GM12878 (cell line): ENCODE measurements around the gene FAM53B. TPM values are rescaled to one million over a fixed set of nuclear protein-coding genes. Genes with fewer than 3 reads are reported as not detected.

Experiments
- CBX5 ChIP-seq: sonication (generic); IDR thresholded peaks from 2 replicates; pipeline ENCODE4 v1.6.1; 2016; ENCODE audit warnings: low read depth, moderate library complexity, mild to moderate bottlenecking, inconsistent platforms
- CREB1 ChIP-seq: IDR thresholded peaks from 2 replicates; pipeline ENCODE4 v1.6.1; 2012; ENCODE audit warnings: low read depth, mild to moderate bottlenecking, inconsistent platforms
- DPF2 ChIP-seq: fragments of 450-650 bp; IDR thresholded peaks from 2 replicates; pipeline ENCODE4 v1.6.1; 2017; ENCODE audit warnings: mild to moderate bottlenecking
- E4F1 ChIP-seq: fragments of 450-650 bp; IDR thresholded peaks from 2 replicates; pipeline ENCODE4 v1.6.1; 2018; ENCODE audit warnings: borderline replicate concordance, mild to moderate bottlenecking; ENCODE audit not compliant: partially characterized antibody
- EED ChIP-seq: sonication (generic); IDR thresholded peaks from 2 replicates; pipeline ENCODE4 v1.6.1; 2016; ENCODE audit warnings: antibody characterized with exemption, low read depth
- ESRRA ChIP-seq: IDR thresholded peaks from 2 replicates; pipeline ENCODE4 v1.6.1; 2012; ENCODE audit warnings: mild to moderate bottlenecking, low read length, improper control_type of control experiment
- IKZF2 ChIP-seq, 2 experiments: fragments of 450-650 bp; IDR thresholded peaks; 2 replicates each; pipeline ENCODE4 v1.6.1; 2017; ENCODE audit warnings: mild to moderate bottlenecking in 2 of 2, moderate library complexity in 2 of 2
- LARP7 ChIP-seq: fragments of 450-650 bp; IDR thresholded peaks from 2 replicates; pipeline ENCODE4 v1.6.1; 2017; ENCODE audit warnings: mild to moderate bottlenecking
- MEF2A ChIP-seq: IDR thresholded peaks from 2 replicates; pipeline ENCODE4 v1.6.1; 2011; ENCODE audit warnings: low read depth, mild to moderate bottlenecking, low read length, moderate library complexity; ENCODE audit not compliant: insufficient read depth
- MTA3 ChIP-seq: IDR thresholded peaks from 2 replicates; pipeline ENCODE4 v1.6.1; 2012; ENCODE audit warnings: low read length, inconsistent platforms, borderline replicate concordance
- MXI1 ChIP-seq: fragments of 150-350 bp; IDR thresholded peaks from 2 replicates; pipeline ENCODE4 v1.6.1; 2011; ENCODE audit warnings: low read depth, mild to moderate bottlenecking, inconsistent platforms, low read length, improper control_type of control experiment
- MYB ChIP-seq: fragments of 150-350 bp; IDR thresholded peaks from 2 replicates; pipeline ENCODE4 v1.6.1; 2014; ENCODE audit warnings: mild to moderate bottlenecking, low read depth, low read length, borderline replicate concordance
- NFXL1 ChIP-seq: fragments of 450-650 bp; IDR thresholded peaks from 2 replicates; pipeline ENCODE4 v1.6.1; 2017; ENCODE audit warnings: antibody characterized with exemption, mild to moderate bottlenecking, borderline replicate concordance
- NFYA ChIP-seq: IDR thresholded peaks from 2 replicates; pipeline ENCODE4 v1.6.1; 2011; ENCODE audit warnings: low read depth, mild to moderate bottlenecking, low read length, improper control_type of control experiment, borderline replicate concordance
- NKRF ChIP-seq: fragments of 450-650 bp; conservative IDR thresholded peaks from 2 replicates; pipeline ENCODE4 v1.6.1; 2017; ENCODE audit warnings: mild to moderate bottlenecking, moderate library complexity
- POLR2A ChIP-seq: IDR thresholded peaks from 2 replicates; pipeline ENCODE4 v1.6.1; 2011; ENCODE audit warnings: low read depth, mild to moderate bottlenecking, low read length
- POLR2AphosphoS5 ChIP-seq: IDR thresholded peaks from 2 replicates; pipeline ENCODE4 v1.6.1; 2011; ENCODE audit warnings: mild to moderate bottlenecking, low read length, inconsistent platforms
- POU2F2 ChIP-seq: IDR thresholded peaks from 3 replicates; pipeline ENCODE4 v1.6.1; 2011; ENCODE audit warnings: low read depth, mild to moderate bottlenecking, low read length, borderline replicate concordance
- RAD21 ChIP-seq: IDR thresholded peaks from 2 replicates; pipeline ENCODE4 v1.6.1; 2011; ENCODE audit warnings: mild to moderate bottlenecking, low read depth, low read length, moderate library complexity; ENCODE audit not compliant: insufficient read depth
- RAD51 ChIP-seq: fragments of 450-650 bp; IDR thresholded peaks from 2 replicates; pipeline ENCODE4 v1.6.1; 2016; ENCODE audit warnings: moderate library complexity, mild to moderate bottlenecking, inconsistent platforms
- RB1 ChIP-seq: fragments of 450-650 bp; formaldehyde crosslinking; IDR thresholded peaks from 2 replicates; pipeline ENCODE4 v1.6.1; 2017; ENCODE audit warnings: mild to moderate bottlenecking, borderline replicate concordance
- RBBP5 ChIP-seq: fragments of 200-600 bp; sonication (generic); conservative IDR thresholded peaks from 2 replicates; pipeline ENCODE4 v1.6.1; 2016
- RFX5 ChIP-seq: IDR thresholded peaks from 2 replicates; pipeline ENCODE4 v1.6.1; 2011; ENCODE audit warnings: low read depth, low read length, improper control_type of control experiment
- SMAD5 ChIP-seq: IDR thresholded peaks from 2 replicates; pipeline ENCODE4 v1.6.1; 2016; ENCODE audit warnings: antibody characterized with exemption, low read depth
- SP1 ChIP-seq: IDR thresholded peaks from one replicate; pipeline ENCODE4 v1.6.1; 2011; ENCODE audit warnings: low read depth, low read length
- SPI1 ChIP-seq: IDR thresholded peaks from 2 replicates; pipeline ENCODE4 v1.6.1; 2011; ENCODE audit warnings: low read depth, mild to moderate bottlenecking, low read length, moderate library complexity, borderline replicate concordance; ENCODE audit not compliant: insufficient read depth
- SRF ChIP-seq, 2 experiments: IDR thresholded peaks; 2 replicates each; pipeline ENCODE4 v1.6.1; 2011; ENCODE audit warnings: low read depth in 2 of 2, low read length in 2 of 2, mild to moderate bottlenecking in 1 of 2, moderate library complexity in 1 of 2
- WRNIP1 ChIP-seq: IDR thresholded peaks from 2 replicates; pipeline ENCODE4 v1.6.1; 2011; ENCODE audit warnings: low read depth, low read length, improper control_type of control experiment, borderline replicate concordance
- YBX1 ChIP-seq: fragments of 450-650 bp; IDR thresholded peaks from 2 replicates; pipeline ENCODE4 v1.6.1; 2016; ENCODE audit warnings: antibody characterized with exemption
- polyA plus RNA-seq, 11 experiments: library from polyadenylated mRNA; depleted of rRNA in 4 of 11; unstranded in 6 of 11; stranded (reverse) in 5 of 11; fragments of >200 nt; fragmentation: Nextera tagmentation in 4 of 11; fragmentation: Illumina TruSeq in 1 of 11; extraction: Ambion mirVana in 4 of 11; extraction: Trizol in 1 of 11; gene quantifications; 1 replicate in 1 of 11; 2 replicates in 10 of 11; pipeline versions ENCODE4 v1.2.1 to v1.2.3, GENCODE V29; 2011 to 2016; ENCODE audit warnings: inconsistent platforms in 2 of 11, missing spikeins in 2 of 11, low read depth in 1 of 11
- total RNA-seq, 4 experiments: library from RNA; depleted of rRNA in 3 of 4; stranded (reverse); fragments of >200 nt in 3 of 4; fragmentation: Illumina TruSeq in 1 of 4; extraction: Trizol in 1 of 4; gene quantifications; 2 replicates each; pipeline versions ENCODE4 v1.2.1 to v1.2.3, GENCODE V29; 2013 to 2021

FAM53B gene
- total and polyA plus RNA-seq, 10 of the 15 experiments (the other 5 are each of a cell fraction or from before 2014, with no cell fraction given) = 0.05 to 26.3 (median 8.1) TPM

- no peak for TF ChIP-seq WRNIP1
- peak; percentile 66 for TF ChIP-seq MXI1
- no peak for TF ChIP-seq YBX1
- no peak for TF ChIP-seq E4F1
- TF ChIP-seq MTA3 = no peak; the same call in 1 of the 2 replicates
- no peak for TF ChIP-seq RFX5
- TF ChIP-seq SRF (IDR thresholded peaks at IDR 0.05; ENCODE audit: low read depth in 2 of 2, low read length in 2 of 2) = no peak
- no peak for TF ChIP-seq NFXL1
- peak; percentile 77 for TF ChIP-seq POLR2AphosphoS5
- TF ChIP-seq RBBP5 = no peak
- no peak for TF ChIP-seq LARP7
- TF ChIP-seq RB1 = no peak
- TF ChIP-seq RAD51 = no peak
- TF ChIP-seq POU2F2 = peak; percentile 43; the same call in 1 of the 3 replicates
- TF ChIP-seq IKZF2 (IDR thresholded peaks at IDR 0.05) = peak; percentile 81 to 88; a peak in 3 of 4 replicates
- no peak for TF ChIP-seq SP1
- no peak for TF ChIP-seq RAD21
- TF ChIP-seq EED = peak; percentile 46; the same call in 1 of the 2 replicates
- TF ChIP-seq NFYA = no peak
- no peak for TF ChIP-seq MYB
- peak; percentile 60 for TF ChIP-seq DPF2
- TF ChIP-seq POLR2A = peak; percentile 73
- no peak for TF ChIP-seq SMAD5
- no peak for TF ChIP-seq MEF2A
- TF ChIP-seq SPI1 = peak; percentile 70
- TF ChIP-seq CBX5 = no peak
- 0 out of 2 replicates have a peak, but pooled peaks have one; percentile 15 for TF ChIP-seq NKRF
- TF ChIP-seq CREB1 = 0 out of 2 replicates have a peak, but pooled peaks have one; percentile 22
- no peak for TF ChIP-seq ESRRA
These were observed 21.1 kb downstream of the FAM53B start (continued) for GRCh38 chr10:124722798-124723783.
